Esophagus muscularis mucosa (tissue), 4 donors: ENCODE data around the gene HAPSTR1.

Experiments used
- EP300 ChIP-seq: sonication (generic); formaldehyde crosslinking; IDR thresholded peaks from one replicate; pipeline ENCODE4 v1.6.1; 2017; ENCODE audit warnings: antibody characterized with exemption
- POLR2A ChIP-seq: fragments of 450-650 bp; IDR thresholded peaks from one replicate; pipeline ENCODE4 v1.6.1; 2017; ENCODE audit warnings: antibody characterized with exemption, moderate library complexity, mild to moderate bottlenecking, low read depth
- POLR2AphosphoS5 ChIP-seq, 2 donors: sonication (generic); formaldehyde crosslinking; IDR thresholded peaks; one replicate each; pipeline ENCODE4 v1.6.1; 2017; ENCODE audit warnings: antibody characterized with exemption in 2 of 2
- TF ChIP-seq, protein P1 (sequence below), 3 experiments: fragments of 200-600 bp in 2 of 3; fragments of 450-650 bp in 1 of 3; sonication (generic) in 2 of 3; IDR thresholded peaks; one replicate each; pipeline ENCODE4 v1.5.1; 2017 to 2019; ENCODE audit warnings: antibody characterized with exemption in 3 of 3, mild to moderate bottlenecking in 2 of 3, moderate library complexity in 1 of 3

- TF ChIP-seq, protein P1, sequence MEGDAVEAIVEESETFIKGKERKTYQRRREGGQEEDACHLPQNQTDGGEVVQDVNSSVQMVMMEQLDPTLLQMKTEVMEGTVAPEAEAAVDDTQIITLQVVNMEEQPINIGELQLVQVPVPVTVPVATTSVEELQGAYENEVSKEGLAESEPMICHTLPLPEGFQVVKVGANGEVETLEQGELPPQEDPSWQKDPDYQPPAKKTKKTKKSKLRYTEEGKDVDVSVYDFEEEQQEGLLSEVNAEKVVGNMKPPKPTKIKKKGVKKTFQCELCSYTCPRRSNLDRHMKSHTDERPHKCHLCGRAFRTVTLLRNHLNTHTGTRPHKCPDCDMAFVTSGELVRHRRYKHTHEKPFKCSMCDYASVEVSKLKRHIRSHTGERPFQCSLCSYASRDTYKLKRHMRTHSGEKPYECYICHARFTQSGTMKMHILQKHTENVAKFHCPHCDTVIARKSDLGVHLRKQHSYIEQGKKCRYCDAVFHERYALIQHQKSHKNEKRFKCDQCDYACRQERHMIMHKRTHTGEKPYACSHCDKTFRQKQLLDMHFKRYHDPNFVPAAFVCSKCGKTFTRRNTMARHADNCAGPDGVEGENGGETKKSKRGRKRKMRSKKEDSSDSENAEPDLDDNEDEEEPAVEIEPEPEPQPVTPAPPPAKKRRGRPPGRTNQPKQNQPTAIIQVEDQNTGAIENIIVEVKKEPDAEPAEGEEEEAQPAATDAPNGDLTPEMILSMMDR (IDR thresholded peaks at IDR 0.05) = no peak
- no peak for TF ChIP-seq EP300
- TF ChIP-seq POLR2A = no peak
- TF ChIP-seq POLR2AphosphoS5 (IDR thresholded peaks at IDR 0.05) = no peak
Measured at GRCh38 chr16:9139965-9140364, 48.5 kb downstream of the HAPSTR1 start.
